ENCODE results near the gene ZNF81.
"Not testable (repeated sequence)": the region's sequence is repeated elsewhere in the genome, so short reads cannot be mapped to it uniquely, and the experiment has no call there.

Gene ZNF81

GRCh38 chrX:47940448-47940847 is 103.7 kb downstream of the ZNF81 start:
- Histone ChIP-seq H3K4me2 (ENCODE audit: low read length) (no peak overlapping the region), H4K91ac (ENCODE audit: low read depth, low read length) (no peak overlapping the region), H3K9me3 (ENCODE audit: insufficient read depth, low read depth, low read length) (no peaks in the 10 kb centered on the region), H3K4me1 (ENCODE audit: control insufficient read depth in 1 of 2, insufficient read depth in 2 of 2, low read length in 2 of 2) (no peaks in the 10 kb centered on the region), H3K9ac (ENCODE audit: low read length) (no peak overlapping the region), H3K27ac (ENCODE audit: low read depth, low read length) (no peak overlapping the region), H3K4me3 (ENCODE audit: low read depth, low read length) (no peak overlapping the region), H3K36me3 (ENCODE audit: control insufficient read depth in 1 of 2, insufficient read depth in 2 of 2, low read length in 2 of 2) (no peaks in the 10 kb centered on the region), H3K79me1 (ENCODE audit: low read length) (no peaks in the 10 kb centered on the region), H3K27me3 (ENCODE audit: insufficient read depth, low read length) (no peaks in the 10 kb centered on the region), H3K79me2 (ENCODE audit: control insufficient read depth, insufficient read depth, low read length, poor library complexity) (no peaks in the 10 kb centered on the region), H3K18ac (ENCODE audit: low read length) (no peak overlapping the region), H4K8ac (ENCODE audit: low read depth, low read length) (no peak overlapping the region), H2BK12ac (ENCODE audit: low read length) (no peak overlapping the region), H2AK5ac (ENCODE audit: low read length) (no peak overlapping the region), H4K12ac (ENCODE audit: low read depth, low read length) (no peak overlapping the region), H3K14ac (ENCODE audit: low read length) (no peak overlapping the region), H2BK5ac (ENCODE audit: low read depth, low read length, poor library complexity) (no peak overlapping the region), H3K23ac (ENCODE audit: low read length) (no peak overlapping the region), H2AFZ (ENCODE audit: insufficient read depth, low read length, poor library complexity) (no peak overlapping the region), H3K4ac (ENCODE audit: low read depth, low read length) (no peak overlapping the region), H2BK120ac (ENCODE audit: insufficient read depth, low read length, poor library complexity) (no peak overlapping the region)
- no CpG with 5 or more reads among the region's 4 CpGs for WGBS (ENCODE audit: extremely low coverage, insufficient coverage, insufficient read length)
- no peak for DNase-seq

GRCh38 chrX:47941423-47941822 is 104.7 kb downstream of the ZNF81 start:
- no peak overlapping the region for H4K8ac ChIP-seq (ENCODE audit: low read depth, low read length)
- no peak overlapping the region for H2AFZ ChIP-seq (ENCODE audit: insufficient read depth, low read length, poor library complexity)
- no peak overlapping the region for H4K12ac ChIP-seq (ENCODE audit: low read depth, low read length)
- no peak overlapping the region for H3K23ac ChIP-seq (ENCODE audit: low read length)
- no peak overlapping the region for H3K4ac ChIP-seq (ENCODE audit: low read depth, low read length)
- H3K9ac ChIP-seq (ENCODE audit: low read length) = no peak overlapping the region
- H3K14ac ChIP-seq (ENCODE audit: low read length) = no peak overlapping the region
- no peak overlapping the region for H3K27ac ChIP-seq (ENCODE audit: low read depth, low read length)
- no peaks in the 10 kb centered on the region for H3K79me2 ChIP-seq (ENCODE audit: control insufficient read depth, insufficient read depth, low read length, poor library complexity)
- no peak for DNase-seq
- no CpG with 5 or more reads among the region's 4 CpGs for WGBS (ENCODE audit: extremely low coverage, insufficient coverage, insufficient read length)
- no peak overlapping the region for H2BK120ac ChIP-seq (ENCODE audit: insufficient read depth, low read length, poor library complexity)
- H4K91ac ChIP-seq (ENCODE audit: low read depth, low read length) = no peak overlapping the region
- H3K79me1 ChIP-seq (ENCODE audit: low read length) = no peaks in the 10 kb centered on the region
- H3K9me3 ChIP-seq (ENCODE audit: insufficient read depth, low read depth, low read length) = no peaks in the 10 kb centered on the region
- H3K4me2 ChIP-seq (ENCODE audit: low read length) = no peak overlapping the region
- H2AK5ac ChIP-seq (ENCODE audit: low read length) = no peak overlapping the region
- H3K27me3 ChIP-seq (ENCODE audit: insufficient read depth, low read length) = no peaks in the 10 kb centered on the region
- no peaks in the 10 kb centered on the region for H3K36me3 ChIP-seq (ENCODE audit: control insufficient read depth in 1 of 2, insufficient read depth in 2 of 2, low read length in 2 of 2)
- no peak overlapping the region for H3K18ac ChIP-seq (ENCODE audit: low read length)
- no peak overlapping the region for H2BK12ac ChIP-seq (ENCODE audit: low read length)
- H2BK5ac ChIP-seq (ENCODE audit: low read depth, low read length, poor library complexity) = no peak overlapping the region
- no peak overlapping the region for H3K4me3 ChIP-seq (ENCODE audit: low read depth, low read length)
- no peaks in the 10 kb centered on the region for H3K4me1 ChIP-seq (ENCODE audit: control insufficient read depth in 1 of 2, insufficient read depth in 2 of 2, low read length in 2 of 2)

- not testable (repeated sequence) for H3K36me3 ChIP-seq (ENCODE audit: control insufficient read depth in 1 of 2, insufficient read depth in 2 of 2, low read length in 2 of 2); H3K9me3 ChIP-seq (ENCODE audit: insufficient read depth, low read depth, low read length); H3K79me1 ChIP-seq (ENCODE audit: low read length); H3K4me1 ChIP-seq (ENCODE audit: control insufficient read depth in 1 of 2, insufficient read depth in 2 of 2, low read length in 2 of 2); H2AFZ ChIP-seq (ENCODE audit: insufficient read depth, low read length, poor library complexity); H3K27me3 ChIP-seq (ENCODE audit: insufficient read depth, low read length); H3K14ac ChIP-seq (ENCODE audit: low read length); H3K18ac ChIP-seq (ENCODE audit: low read length); H3K27ac ChIP-seq (ENCODE audit: low read depth, low read length); H4K91ac ChIP-seq (ENCODE audit: low read depth, low read length); H3K4me3 ChIP-seq (ENCODE audit: low read depth, low read length); H2AK5ac ChIP-seq (ENCODE audit: low read length); H3K4ac ChIP-seq (ENCODE audit: low read depth, low read length); H2BK5ac ChIP-seq (ENCODE audit: low read depth, low read length, poor library complexity); H2BK120ac ChIP-seq (ENCODE audit: insufficient read depth, low read length, poor library complexity); DNase-seq; H3K79me2 ChIP-seq (ENCODE audit: control insufficient read depth, insufficient read depth, low read length, poor library complexity); H3K4me2 ChIP-seq (ENCODE audit: low read length); H3K23ac ChIP-seq (ENCODE audit: low read length); H4K8ac ChIP-seq (ENCODE audit: low read depth, low read length); H3K9ac ChIP-seq (ENCODE audit: low read length); H2BK12ac ChIP-seq (ENCODE audit: low read length); H4K12ac ChIP-seq (ENCODE audit: low read depth, low read length)
- no CpG with 5 or more reads among the region's 7 CpGs for WGBS (ENCODE audit: extremely low coverage, insufficient coverage, insufficient read length)
These were observed 118.6 kb downstream of the ZNF81 start for GRCh38 chrX:47955295-47955694.

GRCh38 chrX:47956016-47956415 is 119.3 kb downstream of the ZNF81 start:
- Histone ChIP-seq H3K23ac (ENCODE audit: low read length) (no peak overlapping the region), H3K4ac (ENCODE audit: low read depth, low read length) (no peak overlapping the region), H3K4me2 (ENCODE audit: low read length) (no peak overlapping the region), H3K79me1 (ENCODE audit: low read length) (no peaks in the 10 kb centered on the region), H3K27ac (ENCODE audit: low read depth, low read length) (no peak overlapping the region), H3K18ac (ENCODE audit: low read length) (no peak overlapping the region), H3K9me3 (ENCODE audit: insufficient read depth, low read depth, low read length) (no peaks in the 10 kb centered on the region), H3K14ac (ENCODE audit: low read length) (no peak overlapping the region), H3K27me3 (ENCODE audit: insufficient read depth, low read length) (no peaks in the 10 kb centered on the region), H2BK5ac (ENCODE audit: low read depth, low read length, poor library complexity) (no peak overlapping the region), H3K79me2 (ENCODE audit: control insufficient read depth, insufficient read depth, low read length, poor library complexity) (no peaks in the 10 kb centered on the region), H4K91ac (ENCODE audit: low read depth, low read length) (no peak overlapping the region), H2AFZ (ENCODE audit: insufficient read depth, low read length, poor library complexity) (no peak overlapping the region), H2BK120ac (ENCODE audit: insufficient read depth, low read length, poor library complexity) (no peak overlapping the region), H2BK12ac (ENCODE audit: low read length) (no peak overlapping the region), H4K8ac (ENCODE audit: low read depth, low read length) (no peak overlapping the region), H3K9ac (ENCODE audit: low read length) (no peak overlapping the region), H2AK5ac (ENCODE audit: low read length) (no peak overlapping the region), H3K4me3 (ENCODE audit: low read depth, low read length) (no peak overlapping the region), H3K4me1 (ENCODE audit: control insufficient read depth in 1 of 2, insufficient read depth in 2 of 2, low read length in 2 of 2) (no peaks in the 10 kb centered on the region), H4K12ac (ENCODE audit: low read depth, low read length) (peak overlapping the region; percentile 7), H3K36me3 (ENCODE audit: control insufficient read depth in 1 of 2, insufficient read depth in 2 of 2, low read length in 2 of 2) (no peaks in the 10 kb centered on the region)
- WGBS (ENCODE audit: extremely low coverage, insufficient coverage, insufficient read length) = no CpG with 5 or more reads among the region's 13 CpGs
- no peak for DNase-seq

Data from trophoblast cell (in vitro differentiated cells and primary cell).